ENCODE measurements around the gene EHD1. TPM values are rescaled to one million over a fixed set of nuclear protein-coding genes. Genes with fewer than 3 reads are reported as not detected.
A peak's percentile ranks its signal among the peaks of the same experiment; 100 is the strongest.

Gene EHD1
- total RNA-seq, 2 experiments from 2014 or later: 101 to 153 TPM

DNA sequence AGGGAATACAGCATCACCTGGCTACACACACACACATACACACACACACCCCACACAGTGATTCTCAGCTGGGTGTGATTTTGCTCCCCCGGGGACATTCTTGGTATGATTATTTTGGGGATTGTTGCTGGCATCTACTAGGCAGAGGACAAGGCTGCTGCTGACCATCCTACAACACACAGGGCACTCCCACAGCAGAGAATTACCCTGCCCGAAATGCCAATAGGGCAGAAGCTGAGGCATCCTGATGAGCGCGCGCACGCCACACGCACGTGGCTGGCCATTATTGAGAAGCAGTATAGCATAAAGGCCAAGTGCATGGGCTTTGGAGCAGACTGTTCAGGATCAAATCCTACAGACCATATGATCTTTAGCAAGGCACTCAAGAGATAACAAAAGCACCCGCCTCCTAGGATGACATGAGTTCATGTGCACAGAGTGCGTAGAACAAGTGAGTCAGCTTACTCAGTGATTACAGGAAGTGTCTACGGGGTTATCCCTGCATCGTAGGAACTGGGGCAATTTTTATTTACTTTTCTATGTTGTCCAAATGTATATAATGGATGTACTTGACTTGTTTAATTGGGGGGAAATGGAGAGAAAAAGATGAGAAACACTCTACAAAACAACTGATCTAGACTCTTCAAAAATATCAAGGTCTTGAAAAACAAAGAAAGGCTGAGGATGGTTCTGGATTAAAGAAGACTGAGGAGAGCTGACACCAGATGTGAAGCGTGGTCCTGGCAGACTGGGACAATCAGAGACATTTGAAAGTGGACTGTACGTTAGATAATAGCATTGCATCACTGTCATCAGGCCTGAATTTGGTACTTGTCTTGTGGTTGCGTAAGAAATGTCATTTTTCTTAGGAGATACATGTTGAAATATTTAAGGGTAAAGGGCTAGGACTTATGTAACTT is 7.2 kb upstream of the EHD1 start:
- no peak for DNase-seq (ENCODE audit: low spot score)
- no TSS peak for BruUV-seq (replicated peaks)
- H4K20me1 ChIP-seq (ENCODE audit: insufficient read depth, low read length): no peaks in the 10 kb centered on the region
- CTCF ChIA-PET (ENCODE audit: unreplicated experiment): interaction anchor here (2.4 kb wide), 1 partner anchor 37 kb away, joined by 9 read pairs; no protein-coding TSS in a partner anchor
- no peaks in the 10 kb centered on the region for H3K36me3 ChIP-seq (ENCODE audit: insufficient read depth, low read length)
- no peaks in the 10 kb centered on the region for H3K9me2 ChIP-seq (ENCODE audit: insufficient read depth, low read length)
- TF ChIP-seq, protein P1, sequence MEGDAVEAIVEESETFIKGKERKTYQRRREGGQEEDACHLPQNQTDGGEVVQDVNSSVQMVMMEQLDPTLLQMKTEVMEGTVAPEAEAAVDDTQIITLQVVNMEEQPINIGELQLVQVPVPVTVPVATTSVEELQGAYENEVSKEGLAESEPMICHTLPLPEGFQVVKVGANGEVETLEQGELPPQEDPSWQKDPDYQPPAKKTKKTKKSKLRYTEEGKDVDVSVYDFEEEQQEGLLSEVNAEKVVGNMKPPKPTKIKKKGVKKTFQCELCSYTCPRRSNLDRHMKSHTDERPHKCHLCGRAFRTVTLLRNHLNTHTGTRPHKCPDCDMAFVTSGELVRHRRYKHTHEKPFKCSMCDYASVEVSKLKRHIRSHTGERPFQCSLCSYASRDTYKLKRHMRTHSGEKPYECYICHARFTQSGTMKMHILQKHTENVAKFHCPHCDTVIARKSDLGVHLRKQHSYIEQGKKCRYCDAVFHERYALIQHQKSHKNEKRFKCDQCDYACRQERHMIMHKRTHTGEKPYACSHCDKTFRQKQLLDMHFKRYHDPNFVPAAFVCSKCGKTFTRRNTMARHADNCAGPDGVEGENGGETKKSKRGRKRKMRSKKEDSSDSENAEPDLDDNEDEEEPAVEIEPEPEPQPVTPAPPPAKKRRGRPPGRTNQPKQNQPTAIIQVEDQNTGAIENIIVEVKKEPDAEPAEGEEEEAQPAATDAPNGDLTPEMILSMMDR (conservative IDR thresholded peaks at IDR 0.05; ENCODE audit: low read length): no peak
- no peak for TF ChIP-seq EZH2phosphoT487 (IDR thresholded peaks at IDR 0.05; ENCODE audit: borderline replicate concordance, low read depth, low read length)
- H3K4me3 ChIP-seq (ENCODE audit: low read depth, low read length, poor library complexity, severe bottlenecking): no peak overlapping the region
- peaks cover 63% of the 10 kb centered on the region for H3K4me1 ChIP-seq (ENCODE audit: insufficient read depth, low read length, poor library complexity, severe bottlenecking)
- H3K4me2 ChIP-seq (ENCODE audit: low read length): no peak overlapping the region
- no peaks in the 10 kb centered on the region for H3K9me3 ChIP-seq (ENCODE audit: low read length)
- POLR2A ChIA-PET: interaction anchor here (0.9 to 1.0 kb wide), 3 partner anchors 17 to 38 kb away, joined by 3 to 4 read pairs (median 4); no protein-coding TSS in a partner anchor
- no peaks in the 10 kb centered on the region for H3K79me2 ChIP-seq (ENCODE audit: insufficient read depth, low read depth, low read length)
- H3K27ac ChIP-seq (ENCODE audit: low read depth, low read length, poor library complexity, severe bottlenecking): peak overlapping the region; percentile 2
- peak overlapping the region; percentile 18; the same call in 1 of the 2 replicates for H2AFZ ChIP-seq (ENCODE audit: low read length)
- intact Hi-C loops (cut with micrococcal nuclease; ENCODE audit: unreplicated experiment): no loop called here

DNA sequence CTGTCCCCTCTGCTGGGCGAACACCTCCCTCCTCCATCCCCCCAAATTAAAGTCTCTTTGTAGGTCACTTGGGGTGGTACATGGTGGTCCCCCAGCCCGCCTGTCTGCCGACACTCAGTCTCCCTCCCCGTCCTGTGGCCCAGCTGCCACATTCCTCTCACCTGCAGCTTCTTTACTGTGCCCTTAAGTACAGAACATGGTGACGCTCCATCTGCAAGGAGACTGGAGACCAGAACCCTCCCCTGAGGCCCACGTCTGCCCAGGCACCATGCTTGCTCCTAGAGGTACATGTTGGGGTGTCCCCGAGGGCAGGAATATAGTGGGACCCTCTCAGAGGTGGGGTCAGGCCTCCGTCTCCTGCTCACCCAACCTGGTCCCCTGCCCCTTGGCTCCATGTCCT is 5.6 kb upstream of the EHD1 start:
- peak overlapping the region; percentile 80 for H3K27ac ChIP-seq (ENCODE audit: low read depth, low read length, poor library complexity, severe bottlenecking)
- peak overlapping the region; percentile 46 for H3K4me2 ChIP-seq (ENCODE audit: low read length)
- peaks cover 75% of the 10 kb centered on the region for H3K4me1 ChIP-seq (ENCODE audit: insufficient read depth, low read length, poor library complexity, severe bottlenecking)
- TF ChIP-seq, protein P1 (conservative IDR thresholded peaks at IDR 0.05; ENCODE audit: low read length): no peak
- TF ChIP-seq EZH2phosphoT487 (IDR thresholded peaks at IDR 0.05; ENCODE audit: borderline replicate concordance, low read depth, low read length): no peak
- peak overlapping the region; percentile 17; the same call in 1 of the 2 replicates for H2AFZ ChIP-seq (ENCODE audit: low read length)
- intact Hi-C loops (cut with micrococcal nuclease; ENCODE audit: unreplicated experiment): no loop called here
- H4K20me1 ChIP-seq (ENCODE audit: insufficient read depth, low read length): no peaks in the 10 kb centered on the region
- POLR2A ChIA-PET: interaction anchor here (1.0 to 1.2 kb wide), 2 partner anchors 18 to 36 kb away, joined by 3 to 4 read pairs; no protein-coding TSS in a partner anchor
- H3K36me3 ChIP-seq (ENCODE audit: insufficient read depth, low read length): no peaks in the 10 kb centered on the region
- DNase-seq (ENCODE audit: low spot score): no peak
- H3K9me3 ChIP-seq (ENCODE audit: low read length): no peaks in the 10 kb centered on the region
- H3K79me2 ChIP-seq (ENCODE audit: insufficient read depth, low read depth, low read length): peaks cover 9% of the 10 kb centered on the region; the same call in 1 of the 2 replicates
- H3K4me3 ChIP-seq (ENCODE audit: low read depth, low read length, poor library complexity, severe bottlenecking): no peak overlapping the region
- CTCF ChIA-PET (ENCODE audit: unreplicated experiment): interaction anchor here (1.0 to 2.4 kb wide), 4 partner anchors 8 to 36 kb away, joined by 3 to 9 read pairs (median 4); no protein-coding TSS in a partner anchor
- no peaks in the 10 kb centered on the region for H3K9me2 ChIP-seq (ENCODE audit: insufficient read depth, low read length)
- BruUV-seq (replicated peaks): no TSS peak

Data from OCI-LY7 (cell line).